Measurements from ENCODE around the gene FAM124B. TPM values are rescaled to one million over a fixed set of nuclear protein-coding genes. Genes with fewer than 3 reads are reported as not detected.

Gene FAM124B
- total and polyA plus RNA-seq, 4 donors, result 0.30 to 2.5 (median 0.42) TPM

GRCh38 chr2:224360801-224361251 is 41.1 kb downstream of the FAM124B start:
- Histone ChIP-seq H3K9me3 (ENCODE audit: control insufficient read depth in 4 of 4, low read length in 3 of 4) (no peaks in the 10 kb centered on the region), H3K27ac (ENCODE audit: low read depth in 1 of 2, low read length in 2 of 2) (no peak overlapping the region), H3K4me3 (ENCODE audit: low read depth in 1 of 3, low read length in 3 of 3) (no peak overlapping the region), H3K36me3 (ENCODE audit: control insufficient read depth in 4 of 4, insufficient read depth in 3 of 4, low read depth in 1 of 4, low read length in 3 of 4) (no peaks in the 10 kb centered on the region), H3K27me3 (ENCODE audit: control insufficient read depth in 4 of 4, insufficient read depth in 4 of 4, low read length in 3 of 4) (no peaks in the 10 kb centered on the region), H3K9ac (ENCODE audit: low read depth in 1 of 2, low read length in 2 of 2) (no peak overlapping the region), H3K4me1 (ENCODE audit: control insufficient read depth in 4 of 4, insufficient read depth in 4 of 4, low read length in 3 of 4) (no peaks in the 10 kb centered on the region)
- TF ChIP-seq FOXA2 (IDR thresholded peaks at IDR 0.05), result no peak
- no peak for TF ChIP-seq SP1 (IDR thresholded peaks at IDR 0.05)
- TF ChIP-seq FOXA1 (IDR thresholded peaks at IDR 0.05), result no peak
- no peak for TF ChIP-seq NR2F2 (IDR thresholded peaks at IDR 0.05)
- TF ChIP-seq RAD21 (IDR thresholded peaks at IDR 0.05), result no peak
- TF ChIP-seq, protein P1, sequence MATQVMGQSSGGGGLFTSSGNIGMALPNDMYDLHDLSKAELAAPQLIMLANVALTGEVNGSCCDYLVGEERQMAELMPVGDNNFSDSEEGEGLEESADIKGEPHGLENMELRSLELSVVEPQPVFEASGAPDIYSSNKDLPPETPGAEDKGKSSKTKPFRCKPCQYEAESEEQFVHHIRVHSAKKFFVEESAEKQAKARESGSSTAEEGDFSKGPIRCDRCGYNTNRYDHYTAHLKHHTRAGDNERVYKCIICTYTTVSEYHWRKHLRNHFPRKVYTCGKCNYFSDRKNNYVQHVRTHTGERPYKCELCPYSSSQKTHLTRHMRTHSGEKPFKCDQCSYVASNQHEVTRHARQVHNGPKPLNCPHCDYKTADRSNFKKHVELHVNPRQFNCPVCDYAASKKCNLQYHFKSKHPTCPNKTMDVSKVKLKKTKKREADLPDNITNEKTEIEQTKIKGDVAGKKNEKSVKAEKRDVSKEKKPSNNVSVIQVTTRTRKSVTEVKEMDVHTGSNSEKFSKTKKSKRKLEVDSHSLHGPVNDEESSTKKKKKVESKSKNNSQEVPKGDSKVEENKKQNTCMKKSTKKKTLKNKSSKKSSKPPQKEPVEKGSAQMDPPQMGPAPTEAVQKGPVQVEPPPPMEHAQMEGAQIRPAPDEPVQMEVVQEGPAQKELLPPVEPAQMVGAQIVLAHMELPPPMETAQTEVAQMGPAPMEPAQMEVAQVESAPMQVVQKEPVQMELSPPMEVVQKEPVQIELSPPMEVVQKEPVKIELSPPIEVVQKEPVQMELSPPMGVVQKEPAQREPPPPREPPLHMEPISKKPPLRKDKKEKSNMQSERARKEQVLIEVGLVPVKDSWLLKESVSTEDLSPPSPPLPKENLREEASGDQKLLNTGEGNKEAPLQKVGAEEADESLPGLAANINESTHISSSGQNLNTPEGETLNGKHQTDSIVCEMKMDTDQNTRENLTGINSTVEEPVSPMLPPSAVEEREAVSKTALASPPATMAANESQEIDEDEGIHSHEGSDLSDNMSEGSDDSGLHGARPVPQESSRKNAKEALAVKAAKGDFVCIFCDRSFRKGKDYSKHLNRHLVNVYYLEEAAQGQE (IDR thresholded peaks at IDR 0.05), result no peak
- DNase-seq (ENCODE audit: low spot score), result no peak
- 84% methylated on average over 3 of the region's 3 CpGs for WGBS

GRCh38 chr2:224359569-224359968 is 42.3 kb downstream of the FAM124B start:
- no peak for DNase-seq (ENCODE audit: low spot score)
- no peaks in the 10 kb centered on the region for H3K9me3 ChIP-seq (ENCODE audit: control insufficient read depth in 4 of 4, low read length in 3 of 4)
- no peak overlapping the region for H3K27ac ChIP-seq (ENCODE audit: low read depth in 1 of 2, low read length in 2 of 2)
- H3K36me3 ChIP-seq (ENCODE audit: control insufficient read depth in 4 of 4, insufficient read depth in 3 of 4, low read depth in 1 of 4, low read length in 3 of 4), result no peaks in the 10 kb centered on the region
- H3K4me3 ChIP-seq (ENCODE audit: low read depth in 1 of 3, low read length in 3 of 3), result no peak overlapping the region
- TF ChIP-seq RAD21 (IDR thresholded peaks at IDR 0.05), result peak; percentile 9 to 67
- TF ChIP-seq HNF4A (conservative IDR thresholded peaks at IDR 0.05), result no peak
- TF ChIP-seq SP1 (IDR thresholded peaks at IDR 0.05), result no peak
- no peak for TF ChIP-seq GABPA (IDR thresholded peaks at IDR 0.05 in 1 of 2, conservative IDR thresholded peaks at IDR 0.05 in 1 of 2)
- no peak for TF ChIP-seq MAX (IDR thresholded peaks at IDR 0.05)
- TF ChIP-seq, protein P2, sequence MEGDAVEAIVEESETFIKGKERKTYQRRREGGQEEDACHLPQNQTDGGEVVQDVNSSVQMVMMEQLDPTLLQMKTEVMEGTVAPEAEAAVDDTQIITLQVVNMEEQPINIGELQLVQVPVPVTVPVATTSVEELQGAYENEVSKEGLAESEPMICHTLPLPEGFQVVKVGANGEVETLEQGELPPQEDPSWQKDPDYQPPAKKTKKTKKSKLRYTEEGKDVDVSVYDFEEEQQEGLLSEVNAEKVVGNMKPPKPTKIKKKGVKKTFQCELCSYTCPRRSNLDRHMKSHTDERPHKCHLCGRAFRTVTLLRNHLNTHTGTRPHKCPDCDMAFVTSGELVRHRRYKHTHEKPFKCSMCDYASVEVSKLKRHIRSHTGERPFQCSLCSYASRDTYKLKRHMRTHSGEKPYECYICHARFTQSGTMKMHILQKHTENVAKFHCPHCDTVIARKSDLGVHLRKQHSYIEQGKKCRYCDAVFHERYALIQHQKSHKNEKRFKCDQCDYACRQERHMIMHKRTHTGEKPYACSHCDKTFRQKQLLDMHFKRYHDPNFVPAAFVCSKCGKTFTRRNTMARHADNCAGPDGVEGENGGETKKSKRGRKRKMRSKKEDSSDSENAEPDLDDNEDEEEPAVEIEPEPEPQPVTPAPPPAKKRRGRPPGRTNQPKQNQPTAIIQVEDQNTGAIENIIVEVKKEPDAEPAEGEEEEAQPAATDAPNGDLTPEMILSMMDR (IDR thresholded peaks at IDR 0.05; ENCODE audit: low read depth, low read length, missing input control), result peak; percentile 28
- no peaks in the 10 kb centered on the region for H3K4me1 ChIP-seq (ENCODE audit: control insufficient read depth in 4 of 4, insufficient read depth in 4 of 4, low read length in 3 of 4)
- H3K9ac ChIP-seq (ENCODE audit: low read depth in 1 of 2, low read length in 2 of 2), result no peak overlapping the region
- WGBS, result 70% methylated on average over 3 of the region's 3 CpGs
- H3K27me3 ChIP-seq (ENCODE audit: control insufficient read depth in 4 of 4, insufficient read depth in 4 of 4, low read length in 3 of 4), result no peaks in the 10 kb centered on the region

GRCh38 chr2:224357098-224357901 is 44.6 kb downstream of the FAM124B start:
- no peaks in the 10 kb centered on the region for H3K9me3 ChIP-seq (ENCODE audit: control insufficient read depth in 4 of 4, low read length in 3 of 4)
- WGBS, result 41% methylated on average over 8 of the region's 8 CpGs
- TF ChIP-seq, protein P2 (IDR thresholded peaks at IDR 0.05; ENCODE audit: low read depth, low read length, missing input control), result peak; percentile 94
- peak in 1 of 2 donors; percentile 7 for TF ChIP-seq HNF4A (conservative IDR thresholded peaks at IDR 0.05)
- TF ChIP-seq, protein P3, sequence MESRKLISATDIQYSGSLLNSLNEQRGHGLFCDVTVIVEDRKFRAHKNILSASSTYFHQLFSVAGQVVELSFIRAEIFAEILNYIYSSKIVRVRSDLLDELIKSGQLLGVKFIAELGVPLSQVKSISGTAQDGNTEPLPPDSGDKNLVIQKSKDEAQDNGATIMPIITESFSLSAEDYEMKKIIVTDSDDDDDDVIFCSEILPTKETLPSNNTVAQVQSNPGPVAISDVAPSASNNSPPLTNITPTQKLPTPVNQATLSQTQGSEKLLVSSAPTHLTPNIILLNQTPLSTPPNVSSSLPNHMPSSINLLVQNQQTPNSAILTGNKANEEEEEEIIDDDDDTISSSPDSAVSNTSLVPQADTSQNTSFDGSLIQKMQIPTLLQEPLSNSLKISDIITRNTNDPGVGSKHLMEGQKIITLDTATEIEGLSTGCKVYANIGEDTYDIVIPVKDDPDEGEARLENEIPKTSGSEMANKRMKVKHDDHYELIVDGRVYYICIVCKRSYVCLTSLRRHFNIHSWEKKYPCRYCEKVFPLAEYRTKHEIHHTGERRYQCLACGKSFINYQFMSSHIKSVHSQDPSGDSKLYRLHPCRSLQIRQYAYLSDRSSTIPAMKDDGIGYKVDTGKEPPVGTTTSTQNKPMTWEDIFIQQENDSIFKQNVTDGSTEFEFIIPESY (IDR thresholded peaks at IDR 0.05), result no peak
- TF ChIP-seq RAD21 (IDR thresholded peaks at IDR 0.05), result peak; percentile 98 to 99
- TF ChIP-seq FOXA2 (IDR thresholded peaks at IDR 0.05), result no peak

More at GRCh38 chr2:224357098-224357901, 44.6 kb downstream of the FAM124B start:
- DNase-seq (ENCODE audit: low spot score), result peak; percentile 58
- no peak overlapping the region for H3K27ac ChIP-seq (ENCODE audit: low read depth in 1 of 2, low read length in 2 of 2)
- peak overlapping the region in 1 of 2 donors; percentile 33 for H3K9ac ChIP-seq (ENCODE audit: low read depth in 1 of 2, low read length in 2 of 2)
- no peaks in the 10 kb centered on the region for H3K36me3 ChIP-seq (ENCODE audit: control insufficient read depth in 4 of 4, insufficient read depth in 3 of 4, low read depth in 1 of 4, low read length in 3 of 4)
- H3K27me3 ChIP-seq (ENCODE audit: control insufficient read depth in 4 of 4, insufficient read depth in 4 of 4, low read length in 3 of 4), result no peaks in the 10 kb centered on the region
- H3K4me1 ChIP-seq (ENCODE audit: control insufficient read depth in 4 of 4, insufficient read depth in 4 of 4, low read length in 3 of 4), result no peaks in the 10 kb centered on the region
- peak overlapping the region; percentile 43 to 67 (median 50) for H3K4me3 ChIP-seq (ENCODE audit: low read depth in 1 of 3, low read length in 3 of 3)
